Measurements from ENCODE around the gene SRPK2. TPM values are rescaled to one million over a fixed set of nuclear protein-coding genes. Genes with fewer than 3 reads are reported as not detected.
A peak's percentile ranks its signal among the peaks of the same experiment; 100 is the strongest.

The SRPK2 gene
- polyA plus RNA-seq, 1 donor from 2014 or later = 118 TPM

- H3K9me3 ChIP-seq (ENCODE audit: low read length) = no peaks in the 10 kb centered on the region
- no peaks in the 10 kb centered on the region for H4K20me1 ChIP-seq (ENCODE audit: insufficient read depth)
- no peaks in the 10 kb centered on the region for H3K36me3 ChIP-seq (ENCODE audit: insufficient read depth, low read length)
- H3K27ac ChIP-seq (ENCODE audit: low read length) = no peak overlapping the region
- H3K79me2 ChIP-seq (replicated peaks; ENCODE audit: insufficient read depth, low read length) = peaks cover 3% of the 10 kb centered on the region
- no peak overlapping the region for H3K4me3 ChIP-seq (ENCODE audit: low read length)
- H3K4me2 ChIP-seq (ENCODE audit: low read length) = no peak overlapping the region
- H3K9me2 ChIP-seq (ENCODE audit: insufficient read depth, low read length) = no peaks in the 10 kb centered on the region
- H3F3A ChIP-seq (ENCODE audit: insufficient read depth, low read length, poor library complexity, severe bottlenecking) = no peaks in the 10 kb centered on the region
- no peaks in the 10 kb centered on the region for H3K27me3 ChIP-seq (ENCODE audit: insufficient read depth, low read depth, low read length)
- TF ChIP-seq SMC3 (conservative IDR thresholded peaks at IDR 0.05; ENCODE audit: poor library complexity) (peak; percentile 69), EP300 (conservative IDR thresholded peaks at IDR 0.05; ENCODE audit: poor library complexity, severe bottlenecking) (no peak), POLR2AphosphoS5 (IDR thresholded peaks at IDR 0.05) (no peak), MXI1 (conservative IDR thresholded peaks at IDR 0.05; ENCODE audit: poor library complexity, severe bottlenecking) (no peak), EZH2 (IDR thresholded peaks at IDR 0.05; ENCODE audit: borderline replicate concordance, insufficient read depth, low read length, poor library complexity, severe bottlenecking) (no peak), TAF1 (IDR thresholded peaks at IDR 0.05; ENCODE audit: low read depth) (no peak), RAD21 (conservative IDR thresholded peaks at IDR 0.05) (peak; percentile 55)
- TF ChIP-seq, protein P1, sequence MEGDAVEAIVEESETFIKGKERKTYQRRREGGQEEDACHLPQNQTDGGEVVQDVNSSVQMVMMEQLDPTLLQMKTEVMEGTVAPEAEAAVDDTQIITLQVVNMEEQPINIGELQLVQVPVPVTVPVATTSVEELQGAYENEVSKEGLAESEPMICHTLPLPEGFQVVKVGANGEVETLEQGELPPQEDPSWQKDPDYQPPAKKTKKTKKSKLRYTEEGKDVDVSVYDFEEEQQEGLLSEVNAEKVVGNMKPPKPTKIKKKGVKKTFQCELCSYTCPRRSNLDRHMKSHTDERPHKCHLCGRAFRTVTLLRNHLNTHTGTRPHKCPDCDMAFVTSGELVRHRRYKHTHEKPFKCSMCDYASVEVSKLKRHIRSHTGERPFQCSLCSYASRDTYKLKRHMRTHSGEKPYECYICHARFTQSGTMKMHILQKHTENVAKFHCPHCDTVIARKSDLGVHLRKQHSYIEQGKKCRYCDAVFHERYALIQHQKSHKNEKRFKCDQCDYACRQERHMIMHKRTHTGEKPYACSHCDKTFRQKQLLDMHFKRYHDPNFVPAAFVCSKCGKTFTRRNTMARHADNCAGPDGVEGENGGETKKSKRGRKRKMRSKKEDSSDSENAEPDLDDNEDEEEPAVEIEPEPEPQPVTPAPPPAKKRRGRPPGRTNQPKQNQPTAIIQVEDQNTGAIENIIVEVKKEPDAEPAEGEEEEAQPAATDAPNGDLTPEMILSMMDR (IDR thresholded peaks at IDR 0.05; ENCODE audit: poor library complexity, severe bottlenecking) = peak; percentile 60
- TF ChIP-seq, protein P2, sequence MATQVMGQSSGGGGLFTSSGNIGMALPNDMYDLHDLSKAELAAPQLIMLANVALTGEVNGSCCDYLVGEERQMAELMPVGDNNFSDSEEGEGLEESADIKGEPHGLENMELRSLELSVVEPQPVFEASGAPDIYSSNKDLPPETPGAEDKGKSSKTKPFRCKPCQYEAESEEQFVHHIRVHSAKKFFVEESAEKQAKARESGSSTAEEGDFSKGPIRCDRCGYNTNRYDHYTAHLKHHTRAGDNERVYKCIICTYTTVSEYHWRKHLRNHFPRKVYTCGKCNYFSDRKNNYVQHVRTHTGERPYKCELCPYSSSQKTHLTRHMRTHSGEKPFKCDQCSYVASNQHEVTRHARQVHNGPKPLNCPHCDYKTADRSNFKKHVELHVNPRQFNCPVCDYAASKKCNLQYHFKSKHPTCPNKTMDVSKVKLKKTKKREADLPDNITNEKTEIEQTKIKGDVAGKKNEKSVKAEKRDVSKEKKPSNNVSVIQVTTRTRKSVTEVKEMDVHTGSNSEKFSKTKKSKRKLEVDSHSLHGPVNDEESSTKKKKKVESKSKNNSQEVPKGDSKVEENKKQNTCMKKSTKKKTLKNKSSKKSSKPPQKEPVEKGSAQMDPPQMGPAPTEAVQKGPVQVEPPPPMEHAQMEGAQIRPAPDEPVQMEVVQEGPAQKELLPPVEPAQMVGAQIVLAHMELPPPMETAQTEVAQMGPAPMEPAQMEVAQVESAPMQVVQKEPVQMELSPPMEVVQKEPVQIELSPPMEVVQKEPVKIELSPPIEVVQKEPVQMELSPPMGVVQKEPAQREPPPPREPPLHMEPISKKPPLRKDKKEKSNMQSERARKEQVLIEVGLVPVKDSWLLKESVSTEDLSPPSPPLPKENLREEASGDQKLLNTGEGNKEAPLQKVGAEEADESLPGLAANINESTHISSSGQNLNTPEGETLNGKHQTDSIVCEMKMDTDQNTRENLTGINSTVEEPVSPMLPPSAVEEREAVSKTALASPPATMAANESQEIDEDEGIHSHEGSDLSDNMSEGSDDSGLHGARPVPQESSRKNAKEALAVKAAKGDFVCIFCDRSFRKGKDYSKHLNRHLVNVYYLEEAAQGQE (IDR thresholded peaks at IDR 0.05; ENCODE audit: borderline replicate concordance) = no peak
- no peak overlapping the region for H2AFZ ChIP-seq (ENCODE audit: low read depth, low read length)
- H3K9ac ChIP-seq (ENCODE audit: low read length) = no peak overlapping the region
Observed at GRCh38 chr7:105141068-105141467, 247.7 kb downstream of the SRPK2 start.

DNA sequence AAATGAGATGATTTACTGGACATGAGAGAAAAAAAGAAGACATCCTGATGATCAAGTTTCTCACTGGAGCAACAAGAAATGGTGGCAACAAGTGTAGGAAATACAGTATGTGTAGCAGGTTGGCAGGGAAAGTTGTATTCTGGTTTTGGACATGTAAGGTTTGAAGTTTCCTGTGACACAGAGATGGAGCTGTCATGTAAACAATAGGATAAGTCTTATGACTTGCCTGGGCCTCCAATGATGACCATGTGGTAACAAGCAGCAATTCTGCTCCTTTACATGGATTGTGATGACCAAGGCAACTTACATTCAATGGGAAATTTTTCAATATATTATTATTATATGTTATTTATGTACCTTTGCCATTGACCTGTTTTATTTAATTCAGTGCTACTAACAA is 249.3 kb downstream of the SRPK2 start:
- Histone ChIP-seq H3K9ac (ENCODE audit: low read length) (no peak overlapping the region), H3K27ac (ENCODE audit: low read length) (no peak overlapping the region), H3K27me3 (ENCODE audit: insufficient read depth, low read depth, low read length) (no peaks in the 10 kb centered on the region), H4K20me1 (ENCODE audit: insufficient read depth) (no peaks in the 10 kb centered on the region), H2AFZ (ENCODE audit: low read depth, low read length) (no peak overlapping the region), H3K9me2 (ENCODE audit: insufficient read depth, low read length) (no peaks in the 10 kb centered on the region), H3K4me3 (ENCODE audit: low read length) (no peak overlapping the region), H3F3A (ENCODE audit: insufficient read depth, low read length, poor library complexity, severe bottlenecking) (no peaks in the 10 kb centered on the region), H3K9me3 (ENCODE audit: low read length) (no peaks in the 10 kb centered on the region), H3K36me3 (ENCODE audit: insufficient read depth, low read length) (no peaks in the 10 kb centered on the region), H3K79me2 (replicated peaks; ENCODE audit: insufficient read depth, low read length) (peaks cover 3% of the 10 kb centered on the region), H3K4me2 (ENCODE audit: low read length) (no peak overlapping the region)
- TF ChIP-seq EP300 (conservative IDR thresholded peaks at IDR 0.05; ENCODE audit: poor library complexity, severe bottlenecking) = no peak
- no peak for TF ChIP-seq SMC3 (conservative IDR thresholded peaks at IDR 0.05; ENCODE audit: poor library complexity)
- TF ChIP-seq RAD21 (conservative IDR thresholded peaks at IDR 0.05) = no peak
- TF ChIP-seq, protein P2 (IDR thresholded peaks at IDR 0.05; ENCODE audit: borderline replicate concordance) = no peak

All from neural cell (in vitro differentiated cells).